NCI-H526 treated with DMSO at 0.1 percent for 48 hours (cell line): ENCODE data around the gene TCTN2.

Source experiments
- DNase-seq: peaks from one replicate; lab custom pipeline; 2025; lab: John Stamatoyannopoulos, UW

TCTN2 gene

DNA sequence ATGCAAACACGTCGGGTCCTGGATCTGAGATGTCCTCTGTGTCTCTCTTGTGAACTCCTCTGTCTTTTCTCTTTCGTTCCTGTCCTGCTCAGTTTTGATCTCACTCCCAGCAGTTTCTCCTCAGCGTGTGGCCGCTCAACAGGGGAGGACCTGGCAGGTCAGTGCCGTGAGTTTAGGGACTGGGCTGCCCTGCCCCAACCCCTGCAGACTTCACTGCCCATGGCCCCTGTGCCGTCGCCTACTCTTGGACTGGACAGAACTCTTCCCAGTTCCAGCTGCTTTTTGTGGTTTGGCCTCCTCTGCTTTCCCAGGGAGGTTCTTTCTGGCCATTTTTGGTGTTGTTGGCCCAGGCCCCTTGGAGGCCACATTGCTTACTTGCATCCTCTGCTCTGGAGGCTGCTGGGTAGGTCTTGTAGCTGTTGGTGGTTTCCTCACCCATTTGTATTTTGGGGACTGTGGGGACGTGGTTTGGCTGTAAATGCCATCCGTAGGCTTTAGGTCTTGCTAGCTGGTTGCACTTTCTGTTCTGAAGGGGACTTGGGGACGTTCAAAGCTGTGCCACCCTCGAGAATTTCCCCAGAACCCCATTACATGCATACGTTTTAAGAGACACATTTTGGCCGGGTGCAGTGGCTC, 71.1 kb downstream of the TCTN2 start:
- no peak for DNase-seq

GRCh38 chr12:123743002-123743401, 72.1 kb downstream of the TCTN2 start:
- no peak for DNase-seq

DNA sequence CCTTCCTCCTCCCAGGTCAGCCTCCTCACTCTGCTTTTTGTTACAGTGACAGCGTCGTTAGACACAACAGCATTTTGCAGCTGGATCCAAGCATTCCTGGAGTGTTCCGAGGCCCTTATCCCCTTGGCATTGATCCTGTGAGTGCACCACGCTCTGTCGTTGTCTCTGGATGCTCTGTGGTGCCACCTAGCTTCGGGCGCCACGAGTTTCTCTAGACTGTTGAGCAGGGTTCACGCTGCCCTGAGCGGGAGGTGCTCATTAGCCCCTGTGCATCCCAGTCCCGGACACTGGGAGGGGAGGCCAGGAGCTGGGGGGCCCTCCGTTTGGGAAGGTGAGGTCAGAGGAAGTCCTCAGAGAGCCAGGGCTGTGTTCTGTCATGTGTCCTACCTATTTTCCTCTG, 73.9 kb downstream of the TCTN2 start:
- no peak for DNase-seq

- no peak for DNase-seq
Observed at GRCh38 chr12:123747309-123747708, 76.4 kb downstream of the TCTN2 start.

DNA sequence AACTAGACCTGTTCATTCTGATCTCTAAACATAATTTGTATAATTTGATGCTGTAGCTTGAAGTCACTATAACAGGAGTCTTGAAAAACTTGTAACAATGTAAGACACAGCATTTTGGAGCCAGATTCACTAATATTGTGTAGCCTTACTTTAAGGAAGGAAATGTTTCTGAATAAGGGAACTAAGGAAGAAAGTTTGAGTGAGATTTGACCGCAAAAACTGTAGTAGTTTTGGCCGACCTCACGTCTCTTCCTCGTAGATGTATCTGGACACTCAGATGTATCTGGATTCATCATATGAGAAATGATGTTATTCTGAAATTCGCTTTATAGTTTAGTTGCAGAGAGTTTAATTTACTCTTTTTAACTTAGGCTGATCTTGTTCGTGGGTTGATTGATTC, 77.2 kb downstream of the TCTN2 start:
- DNase-seq, result no peak

GRCh38 chr12:123748661-123749060, 77.7 kb downstream of the TCTN2 start:
- no peak for DNase-seq

GRCh38 chr12:123749355-123749754, 78.4 kb downstream of the TCTN2 start:
- DNase-seq, result no peak

- no peak for DNase-seq
Observed at GRCh38 chr12:123750159-123750656, 79.3 kb downstream of the TCTN2 start.

GRCh38 chr12:123752046-123752445, 81.1 kb downstream of the TCTN2 start:
- no peak for DNase-seq

GRCh38 chr12:123754041-123754772, 83.3 kb downstream of the TCTN2 start:
- no peak for DNase-seq

- DNase-seq, result no peak
Observed at GRCh38 chr12:123757561-123757960, 86.6 kb downstream of the TCTN2 start.
